HG03558 (cell line): Measurements from ENCODE around the gene HOXB5.

Experiments
- ATAC-seq: cut with Tn5 transposase; IDR thresholded peaks from one replicate; pipeline ENCODE4 v1.9.1; 2021; ENCODE audit warnings: moderate number of reproducible peaks; ENCODE audit not compliant: unreplicated experiment; ENCODE audit errors: extremely low read depth

HOXB5 gene

DNA sequence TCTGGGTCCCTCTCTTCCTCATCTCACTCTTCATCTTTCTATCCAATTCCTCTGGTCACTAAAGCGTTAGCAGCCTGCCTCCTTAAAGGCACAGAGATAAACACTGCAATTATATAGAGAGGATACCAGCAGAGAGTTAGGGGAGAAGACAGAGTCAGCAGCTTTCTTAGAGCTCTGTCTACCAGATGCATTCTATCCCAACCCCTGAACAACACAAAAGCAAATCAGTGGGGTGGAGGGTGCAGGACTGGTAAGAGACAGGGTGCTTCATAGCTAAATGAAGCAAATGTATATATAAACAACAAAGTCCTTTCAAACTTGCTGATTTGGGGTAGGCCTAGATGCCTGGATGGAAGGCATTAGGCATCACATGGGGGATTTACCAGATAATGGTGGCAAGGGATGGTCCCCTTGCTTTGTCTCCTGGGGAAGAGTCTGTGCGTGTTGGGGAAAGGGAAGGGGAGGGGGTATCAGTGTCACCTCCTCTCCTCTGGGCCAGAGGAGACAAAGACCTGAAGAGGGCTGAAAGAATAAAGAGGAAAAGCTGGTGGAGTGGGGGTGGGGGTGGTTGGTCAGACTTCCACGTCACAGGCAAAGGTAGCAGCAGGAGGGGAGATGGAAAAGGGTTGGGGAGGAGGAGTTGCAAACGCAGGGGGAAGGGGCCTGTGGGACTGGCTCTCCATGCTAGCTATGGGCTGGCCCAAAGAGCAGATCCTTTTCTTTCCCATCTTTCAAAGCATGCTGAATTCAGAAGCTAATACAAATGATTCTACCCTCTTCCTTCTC is 27.5 kb downstream of the HOXB5 start:
- ATAC-seq: no peak

DNA sequence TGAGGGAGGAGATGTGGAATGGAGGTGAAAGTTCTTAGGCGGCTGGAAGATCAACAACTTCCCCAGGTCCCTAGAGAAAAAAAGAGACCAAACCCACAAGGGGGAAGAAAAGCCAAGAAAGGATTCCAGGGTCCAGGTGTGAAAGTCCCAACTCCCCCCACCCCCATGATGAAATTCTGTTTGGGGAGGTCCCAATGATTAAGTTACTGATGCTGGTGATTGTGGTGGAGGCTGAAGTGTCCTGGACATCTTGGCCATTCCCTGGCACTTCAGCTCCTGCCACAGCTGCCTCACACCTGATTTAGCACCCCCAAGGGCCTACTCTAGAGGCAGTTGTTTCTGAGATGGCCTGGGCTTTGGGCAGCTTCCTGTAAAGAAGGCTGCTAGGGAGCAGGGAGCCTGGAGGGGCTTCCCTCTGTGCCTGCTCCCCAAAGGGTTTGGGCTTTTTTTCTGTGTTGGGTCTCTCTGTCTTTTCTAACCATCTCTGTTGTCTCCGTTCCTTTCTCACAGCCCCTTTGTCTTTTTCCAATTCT is 28.5 kb downstream of the HOXB5 start:
- no peak for ATAC-seq

DNA sequence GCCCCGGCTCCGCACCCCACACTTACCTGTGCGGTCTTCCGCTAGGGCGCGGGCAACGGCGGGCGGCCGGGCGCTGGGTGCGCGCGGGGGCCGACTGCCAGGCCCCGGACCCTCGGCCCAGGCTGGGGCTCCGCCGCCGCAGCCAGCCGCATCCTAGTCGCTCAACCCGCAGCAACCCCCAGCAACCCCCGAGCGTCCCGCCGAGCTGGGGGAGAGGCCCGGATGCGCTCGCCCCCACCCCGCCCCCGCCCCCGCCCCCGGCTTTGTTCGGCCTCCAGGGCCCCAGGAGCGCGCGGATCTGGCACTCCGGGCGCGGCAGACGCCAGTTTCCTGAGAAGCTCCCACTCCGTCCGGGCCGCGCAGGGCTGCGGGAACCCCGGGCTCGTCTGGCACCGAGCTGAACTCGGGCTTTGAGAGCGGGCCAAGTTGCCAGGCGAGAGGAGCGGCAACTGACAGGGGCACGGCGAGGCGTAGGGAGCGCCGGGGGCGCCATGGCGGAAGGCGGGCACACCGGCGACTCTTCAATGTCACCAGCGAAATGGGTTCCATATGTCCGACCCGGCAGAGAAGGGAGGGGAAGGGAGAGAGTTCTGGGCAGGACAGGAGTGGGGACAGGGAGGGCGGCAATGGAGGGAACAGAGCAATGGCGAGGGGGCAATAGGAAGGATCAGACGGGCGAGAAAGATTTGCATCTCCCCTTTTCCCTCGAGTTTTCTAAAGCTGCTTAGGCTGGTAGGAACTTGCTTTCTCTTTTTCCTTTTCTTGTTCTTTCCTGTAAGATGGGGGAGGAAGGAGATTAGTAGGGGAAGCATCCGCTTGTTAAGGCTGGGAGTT is 29.2 kb downstream of the HOXB5 start:
- no peak for ATAC-seq

DNA sequence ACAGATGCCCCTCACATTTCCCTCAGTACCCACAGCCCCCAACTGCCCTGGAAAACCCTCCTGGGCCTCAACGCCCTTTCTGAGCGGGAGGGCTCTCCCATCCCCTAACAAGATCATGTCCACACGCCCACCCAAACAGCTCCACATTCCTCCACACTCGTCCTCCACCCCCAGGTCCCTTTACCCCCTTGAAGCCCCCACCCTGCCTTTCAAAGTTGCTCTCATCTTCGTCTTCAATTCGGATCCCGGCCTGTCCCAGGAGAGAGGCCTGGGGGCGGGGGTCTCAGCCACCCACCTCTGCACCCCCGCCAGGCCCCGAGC is 29.8 kb downstream of the HOXB5 start:
- ATAC-seq: no peak

DNA sequence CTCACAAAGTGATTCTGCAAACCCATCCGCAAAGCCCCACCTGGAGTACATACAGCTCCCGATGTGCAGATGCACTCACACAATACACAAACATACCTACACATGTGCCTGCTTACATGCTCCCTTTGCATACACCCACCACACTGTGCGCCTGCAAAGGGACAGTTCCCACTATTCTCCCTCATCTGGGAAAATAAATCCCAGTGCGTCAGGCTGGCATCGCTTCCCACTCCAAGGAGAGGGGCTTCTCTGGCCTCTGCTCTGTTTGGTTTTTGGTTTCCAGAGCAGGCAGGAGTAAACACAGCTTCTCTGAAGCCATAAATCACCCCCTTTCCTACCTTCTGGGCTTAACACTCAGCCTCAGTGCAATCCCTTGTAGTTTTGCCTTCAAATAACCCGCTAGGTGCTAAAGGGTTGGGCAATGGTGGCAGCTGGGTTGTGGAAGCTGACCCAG is 30.2 kb downstream of the HOXB5 start:
- no peak for ATAC-seq

DNA sequence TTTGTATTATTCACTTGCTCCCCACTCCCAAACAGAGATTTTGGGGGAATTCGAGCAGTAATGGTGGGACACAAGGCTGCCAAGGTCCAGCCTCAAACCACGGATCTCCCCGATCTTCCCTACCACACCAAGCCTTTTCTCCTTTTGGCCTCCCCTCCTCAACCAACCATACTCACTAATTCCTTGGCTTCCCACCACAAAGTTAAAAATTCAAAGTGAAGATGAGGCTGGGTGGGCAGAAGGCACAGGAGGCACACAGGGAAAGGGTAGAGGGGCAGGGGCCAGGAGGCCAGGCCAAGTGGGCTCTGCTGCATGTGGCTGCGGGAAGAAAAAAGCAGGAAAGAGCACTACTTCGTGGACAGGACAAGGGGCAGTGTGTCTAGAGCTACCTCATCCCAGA is 30.6 kb downstream of the HOXB5 start:
- no peak for ATAC-seq

DNA sequence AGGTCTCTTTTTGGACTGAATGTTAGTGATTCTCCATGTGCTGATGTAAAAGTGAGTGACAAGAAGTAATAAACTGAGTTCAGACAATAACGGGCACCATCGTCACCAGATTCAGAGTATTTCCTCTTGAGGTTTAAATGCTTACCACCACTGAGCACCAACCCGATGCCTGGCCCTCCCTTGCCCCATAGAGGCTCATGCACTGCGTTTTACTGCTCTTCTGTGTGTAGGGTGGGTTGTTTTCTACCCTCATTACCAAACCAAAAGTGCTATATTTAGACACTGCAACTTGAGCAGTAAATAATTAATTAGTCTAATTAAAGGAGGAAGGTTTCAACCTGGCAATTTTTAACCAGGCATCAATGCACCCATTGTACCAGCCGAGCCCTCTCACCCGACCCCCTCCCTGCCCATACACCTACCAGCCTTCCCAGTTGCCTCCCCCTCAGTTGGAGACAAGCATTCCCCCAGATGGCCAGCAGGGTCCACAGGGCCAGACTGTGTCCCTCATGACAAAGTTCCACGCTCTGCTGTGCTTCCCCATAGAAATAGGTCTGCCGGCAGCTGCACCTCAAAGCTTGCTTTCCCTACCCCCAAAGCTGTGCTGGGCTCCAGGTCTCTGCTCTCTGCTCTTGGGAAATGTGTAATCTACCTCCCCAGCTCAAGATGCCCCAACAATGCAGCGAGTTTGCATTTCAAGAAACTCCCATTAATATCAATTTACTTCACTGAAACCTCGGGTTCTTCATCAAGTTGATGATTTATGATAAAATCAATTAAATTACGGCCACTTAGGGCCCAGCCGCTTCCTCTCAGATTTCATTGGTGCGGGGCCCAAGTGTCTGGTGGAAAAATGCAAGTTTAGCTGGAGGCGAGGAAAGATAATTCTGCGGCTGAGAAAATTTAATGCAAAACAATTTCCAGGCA is 31.4 kb downstream of the HOXB5 start:
- ATAC-seq: no peak

DNA sequence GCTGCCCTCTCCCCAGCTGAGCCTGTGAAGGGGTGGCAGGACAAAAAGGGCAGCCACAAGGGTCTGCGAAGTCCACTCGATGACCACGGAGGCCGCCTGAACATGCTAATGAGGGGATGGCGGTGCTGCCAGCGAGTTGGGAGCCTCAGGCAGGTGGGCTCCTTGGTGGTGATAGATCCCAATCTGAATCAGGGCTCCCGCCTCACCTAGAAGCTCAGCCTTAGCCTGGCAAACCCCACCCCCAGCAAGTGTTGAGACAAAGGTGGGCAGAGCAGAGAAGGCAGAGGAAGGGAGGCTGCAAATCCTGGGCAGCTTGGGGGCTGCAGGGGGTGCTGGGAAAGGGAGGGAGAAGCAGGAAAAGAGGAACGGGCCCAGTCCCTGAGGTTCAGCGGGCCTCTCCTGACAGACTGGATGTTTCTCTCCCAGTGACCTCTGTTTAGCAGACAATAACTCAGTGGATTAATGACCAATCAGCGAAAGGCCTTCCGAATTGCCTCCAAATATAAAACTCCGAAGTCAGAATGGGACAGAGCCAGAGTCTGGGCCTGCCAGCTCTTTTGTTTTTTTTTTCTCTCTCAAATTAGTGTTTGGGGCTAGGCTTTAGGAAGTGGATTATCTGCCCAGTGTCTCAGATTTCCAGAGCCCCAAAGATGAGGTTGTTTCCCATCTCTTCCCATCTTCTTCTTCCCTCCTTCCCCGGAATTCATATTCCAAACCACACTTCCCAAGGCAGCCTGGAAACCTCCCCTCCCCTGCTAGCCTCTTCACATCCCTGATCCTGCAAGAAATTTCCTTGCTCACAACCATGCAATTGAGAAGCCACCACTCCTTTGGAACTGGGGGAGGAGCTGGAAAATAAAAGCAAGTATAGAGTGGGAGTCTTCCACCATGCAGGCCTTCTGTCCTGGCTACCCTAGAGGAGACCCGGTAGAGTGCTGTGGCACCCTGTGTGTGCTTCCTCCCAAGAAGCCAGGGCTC is 33.5 kb downstream of the HOXB5 start:
- no peak for ATAC-seq

DNA sequence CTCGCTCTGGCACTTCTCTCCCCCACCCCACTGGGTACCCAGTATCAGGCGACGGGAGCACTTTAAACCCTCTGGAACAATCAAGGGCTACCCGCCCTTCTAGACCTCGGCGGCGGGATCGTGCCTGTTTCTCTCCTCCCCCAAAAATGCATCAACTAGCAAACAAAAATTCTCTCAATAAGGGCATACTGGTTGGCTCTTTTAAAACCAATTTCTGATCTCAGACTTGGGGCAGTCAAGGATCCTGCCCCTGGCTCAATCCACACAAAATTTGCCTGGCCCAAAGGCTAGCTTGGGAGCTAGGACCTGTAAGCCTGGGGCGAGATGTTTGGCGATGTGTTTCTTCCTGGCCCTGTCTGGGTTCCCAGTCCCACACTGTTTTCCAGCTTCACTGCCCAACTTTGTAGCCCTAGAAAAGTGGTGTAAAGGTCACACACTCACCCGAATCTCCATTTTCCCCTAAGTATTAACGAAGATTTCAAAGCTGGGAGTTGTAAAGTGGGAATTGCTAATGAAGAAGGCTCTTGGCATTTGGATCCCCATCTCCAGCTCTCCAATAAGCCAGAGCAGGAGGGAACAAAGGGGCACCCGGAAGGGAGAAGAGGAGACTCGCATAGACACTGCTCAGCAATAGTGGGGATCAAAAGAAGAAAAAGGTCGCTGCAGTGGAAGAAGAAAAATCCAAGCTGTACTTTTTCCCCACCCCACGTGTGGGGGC is 34.3 kb downstream of the HOXB5 start:
- no peak for ATAC-seq

DNA sequence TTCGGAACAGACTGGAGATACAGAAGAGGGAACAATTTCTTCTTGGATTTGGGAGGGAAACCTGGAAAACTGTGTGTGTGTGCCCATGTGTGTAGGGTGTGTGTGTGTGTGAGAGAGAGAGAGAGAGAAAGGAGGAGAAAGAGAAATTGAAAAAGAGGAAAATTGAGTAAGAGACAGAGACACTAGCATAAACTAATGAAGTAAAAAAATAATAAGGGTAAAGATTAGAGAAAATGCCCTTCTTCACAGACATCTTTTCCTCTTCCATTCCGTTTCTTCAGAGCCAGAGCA is 34.8 kb downstream of the HOXB5 start:
- no peak for ATAC-seq

DNA sequence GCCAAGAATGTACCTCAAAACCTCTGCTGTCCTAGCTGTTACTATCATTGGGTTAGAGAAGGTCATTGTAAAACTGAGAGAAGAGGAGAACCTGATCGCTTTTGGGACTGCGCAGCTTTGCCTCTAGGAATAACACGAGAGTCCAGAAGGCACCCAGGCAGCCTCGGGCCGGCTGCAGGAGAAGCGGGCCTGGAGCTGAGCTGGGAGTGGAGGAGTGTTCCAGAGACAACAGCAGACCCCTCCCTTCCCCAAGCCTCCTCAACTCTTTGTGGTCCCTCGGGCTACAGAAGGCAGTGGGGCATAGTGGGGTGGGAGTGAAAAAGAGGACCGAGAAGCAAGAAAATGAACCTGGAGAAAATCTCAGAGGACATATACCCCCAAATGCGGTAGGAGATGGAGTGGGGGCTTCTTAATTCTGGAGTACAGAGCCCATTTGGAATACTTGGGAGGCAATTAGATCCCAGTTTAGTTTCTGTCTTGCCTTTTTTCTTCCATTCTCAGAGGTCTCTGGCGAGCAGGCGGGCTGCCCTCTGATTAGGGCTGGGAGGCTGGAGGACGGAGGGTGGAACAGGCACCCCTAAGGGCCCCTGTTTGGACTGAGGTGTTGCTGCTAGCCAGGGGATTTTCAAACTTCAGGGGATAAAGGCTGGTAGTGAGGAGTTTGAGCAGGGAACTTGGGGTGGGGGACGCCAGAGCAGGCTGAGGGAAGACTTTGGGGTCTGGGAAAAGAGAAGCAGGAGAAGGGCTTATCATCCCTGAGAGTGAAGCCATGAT is 35.3 kb downstream of the HOXB5 start:
- ATAC-seq: no peak

DNA sequence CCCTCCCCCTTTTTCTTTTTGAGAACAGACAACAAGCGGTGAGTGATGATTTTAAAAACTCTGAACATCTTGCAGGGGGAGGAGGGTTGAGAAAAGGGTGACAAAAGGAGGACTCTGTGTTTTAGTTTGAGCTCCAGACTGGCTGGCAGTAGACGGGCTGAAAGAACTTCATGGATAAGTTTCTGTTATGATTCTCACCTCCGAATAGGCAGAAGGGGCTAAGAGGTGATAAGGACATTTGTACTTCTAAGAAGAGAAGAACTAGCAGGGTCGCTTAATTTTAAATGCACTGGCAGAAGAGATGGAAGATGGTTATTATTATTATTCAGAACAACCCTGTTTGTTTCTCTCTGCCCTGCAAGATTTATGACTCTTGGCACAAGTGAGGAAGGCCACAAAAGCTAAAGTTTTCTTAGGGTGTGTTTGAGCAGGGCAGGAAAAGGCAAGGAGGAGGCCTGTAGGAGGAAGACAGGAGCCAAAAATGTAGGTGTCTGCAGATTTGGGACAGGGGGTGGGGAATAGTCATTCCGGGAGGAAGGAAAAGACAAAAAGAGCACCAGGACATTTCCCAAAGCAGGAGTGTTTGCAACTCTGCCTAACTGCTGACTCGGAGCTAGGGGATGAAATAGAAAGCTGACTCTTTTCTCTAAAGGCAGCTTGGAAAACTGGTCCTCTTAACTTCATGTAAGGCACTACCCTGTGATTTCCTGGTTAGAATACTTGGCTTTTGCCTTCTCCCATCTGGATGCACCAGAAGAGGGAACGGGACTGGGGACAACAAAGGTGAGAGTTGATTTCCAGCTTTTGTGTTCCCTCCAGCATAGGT is 36.8 kb downstream of the HOXB5 start:
- ATAC-seq: no peak

DNA sequence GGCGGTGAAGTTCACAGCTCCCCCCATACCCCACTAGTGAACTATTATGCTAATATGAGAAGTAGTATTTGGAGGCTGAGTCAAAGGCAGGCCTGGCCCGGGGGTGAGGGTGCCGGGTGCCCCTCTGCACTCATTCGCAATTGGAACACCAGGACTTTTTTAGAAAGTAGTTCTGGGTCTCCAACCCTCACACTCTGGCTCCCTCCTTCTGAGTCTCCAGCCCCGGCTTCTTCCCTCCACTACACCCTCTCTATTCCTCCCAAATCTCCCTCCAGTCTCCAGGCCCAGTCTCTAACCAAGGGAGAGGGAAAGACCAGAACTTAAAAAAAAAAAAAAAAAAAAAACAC is 37.4 kb downstream of the HOXB5 start:
- no peak for ATAC-seq

DNA sequence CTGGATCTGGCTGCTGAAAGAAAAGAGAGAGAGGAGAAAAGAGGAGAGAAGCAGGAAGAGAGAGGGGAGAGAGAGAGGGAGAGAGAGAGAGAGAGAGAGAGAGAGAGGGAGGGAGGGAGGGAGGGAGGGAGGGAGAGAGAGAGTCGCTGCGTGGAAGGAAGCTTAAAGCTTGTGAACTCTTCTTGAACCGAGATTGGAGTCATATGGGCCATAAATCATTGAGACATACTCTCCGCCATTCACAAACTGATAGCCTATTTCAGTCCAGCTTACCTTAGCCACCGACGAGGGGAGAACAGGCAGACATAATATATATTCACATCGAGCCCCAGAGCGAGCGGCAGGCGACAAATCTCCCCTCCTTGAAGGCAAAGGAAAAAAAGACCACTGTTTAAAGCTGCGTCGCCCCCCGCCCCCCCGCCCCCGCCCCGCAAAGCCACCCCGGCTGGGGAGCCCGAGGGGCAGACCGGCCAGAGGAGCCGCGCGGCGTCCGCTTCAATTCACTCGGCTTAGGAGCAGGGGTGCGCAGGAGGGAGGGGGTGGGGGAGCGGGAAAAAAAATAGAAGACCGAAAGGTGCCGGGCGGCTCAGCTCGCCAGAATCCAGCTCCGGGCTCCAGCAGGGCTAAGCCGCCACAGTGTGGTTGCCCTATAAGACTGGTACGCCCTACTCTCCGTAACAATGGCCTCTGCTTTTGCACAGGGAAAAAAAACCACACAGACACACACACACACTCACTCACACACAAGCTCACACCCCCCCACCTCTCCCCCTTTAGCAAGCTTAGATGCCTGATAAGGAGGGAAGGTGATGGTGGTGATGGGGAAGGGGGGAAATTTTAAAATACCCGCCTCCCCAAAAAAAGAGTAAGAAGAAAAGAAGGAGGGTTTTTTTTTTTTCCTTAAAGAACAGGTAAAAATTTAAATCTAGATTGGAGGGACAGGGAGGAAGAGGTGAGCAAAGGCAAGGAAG is 38.0 kb downstream of the HOXB5 start:
- ATAC-seq: no peak

DNA sequence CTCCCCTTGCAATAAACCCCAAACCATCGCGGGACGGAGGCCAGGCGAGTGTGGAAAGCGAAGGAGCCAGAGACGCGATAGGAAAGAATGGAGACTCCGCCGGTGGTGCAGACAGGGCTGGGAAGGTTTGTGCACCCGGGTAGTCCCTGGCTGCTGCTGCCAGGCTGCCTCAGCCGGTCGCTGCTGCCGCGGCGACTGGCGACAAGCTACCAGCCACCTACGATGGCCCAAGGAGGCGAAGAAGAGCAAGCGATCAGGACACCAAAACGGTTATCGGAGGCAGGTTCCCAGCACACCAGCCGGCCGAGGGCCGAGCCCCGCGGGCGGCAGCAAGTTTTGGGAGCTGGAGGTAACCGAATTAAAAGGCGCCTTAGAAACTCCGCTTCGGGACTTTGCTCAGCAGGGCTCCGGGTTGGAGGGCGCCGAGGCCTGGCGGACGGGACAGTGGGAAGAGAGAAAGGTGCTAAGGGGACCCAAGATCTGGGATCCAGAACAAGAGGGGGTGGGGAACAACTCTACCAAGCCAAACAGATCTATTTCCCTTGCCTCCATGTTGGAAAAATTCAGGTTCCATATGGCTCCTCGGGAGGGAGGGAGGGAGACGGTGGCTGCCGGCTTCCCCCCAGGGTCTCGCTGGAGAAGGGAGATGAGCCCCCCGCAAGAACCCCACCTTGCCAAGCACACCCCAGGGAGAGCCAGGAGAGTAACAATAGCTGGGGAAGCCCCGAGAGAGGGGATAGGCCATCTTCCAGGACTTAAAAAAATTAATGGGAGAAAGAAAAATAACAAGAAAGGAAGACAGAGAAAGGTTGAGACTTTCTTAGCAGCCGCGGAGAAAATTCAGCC is 38.9 kb downstream of the HOXB5 start:
- ATAC-seq: no peak
